HG03039 (cell line): ENCODE data around the gene ARMH2.

Source experiments
- ATAC-seq: cut with Tn5 transposase; IDR thresholded peaks from one replicate; pipeline ENCODE4 v1.9.1; 2021; ENCODE audit warnings: mild to moderate bottlenecking, moderate library complexity; ENCODE audit not compliant: unreplicated experiment

The ARMH2 gene

DNA sequence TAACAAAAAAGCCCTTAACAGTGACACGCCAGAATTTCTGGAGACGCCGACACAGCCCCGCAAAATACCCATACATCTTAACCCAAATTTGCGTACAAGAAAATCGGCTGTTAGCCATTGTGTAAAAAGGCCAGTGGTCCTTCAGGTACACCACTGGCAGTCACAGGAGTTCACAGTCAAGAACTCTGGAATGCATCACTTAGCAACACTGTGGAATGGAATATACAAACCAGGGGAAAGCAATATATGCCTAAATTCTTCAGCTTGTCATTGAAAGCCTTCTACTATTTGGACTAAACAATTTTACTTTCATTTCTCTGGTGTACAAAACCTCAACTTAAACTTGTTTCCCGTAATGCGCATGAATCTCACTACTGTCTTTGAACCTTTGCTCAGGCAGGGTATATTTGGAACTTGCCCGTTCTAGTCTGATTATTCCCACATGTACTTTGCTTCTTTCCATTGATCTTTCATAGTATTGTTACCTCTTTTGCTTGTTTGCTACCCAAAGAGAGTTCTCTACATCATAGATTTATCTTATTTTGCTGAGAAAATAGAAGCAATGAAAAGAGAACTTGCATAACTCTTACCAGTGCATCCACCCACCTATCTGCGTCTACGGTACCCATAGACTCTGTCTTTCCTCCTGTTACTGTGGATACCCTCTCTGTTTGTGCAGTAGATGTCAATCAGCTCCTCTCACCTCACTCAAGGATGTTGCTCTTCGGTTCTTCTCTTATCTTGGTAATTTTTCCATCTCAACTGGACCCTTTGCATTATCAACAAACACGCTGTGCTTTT, at the start of gene ARMH2:
ARMH2 (minus strand) TSS at position 178 of the 801 bp plus-strand sequence; CDS start at position 118, 60 bp downstream.
- no peak for ATAC-seq

DNA sequence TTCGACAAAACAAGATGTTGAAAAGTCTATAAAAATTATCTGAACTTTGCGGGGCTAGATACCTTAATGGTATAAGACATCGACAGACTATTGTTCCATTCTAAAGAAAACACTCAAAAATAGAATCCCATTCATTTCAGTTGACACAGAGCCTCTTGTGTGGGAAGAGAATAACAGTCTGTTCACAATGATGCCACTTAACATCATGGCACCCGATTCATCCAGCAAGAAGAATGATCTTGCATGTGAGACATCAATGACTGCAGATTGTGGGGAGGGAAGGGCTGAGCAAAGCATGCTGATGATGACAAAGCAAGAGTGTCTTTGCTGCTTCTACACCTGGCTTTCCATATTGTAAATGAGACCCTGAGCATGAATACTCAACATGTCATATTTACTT, 49.7 kb upstream of the ARMH2 start:
- no peak for ATAC-seq

DNA sequence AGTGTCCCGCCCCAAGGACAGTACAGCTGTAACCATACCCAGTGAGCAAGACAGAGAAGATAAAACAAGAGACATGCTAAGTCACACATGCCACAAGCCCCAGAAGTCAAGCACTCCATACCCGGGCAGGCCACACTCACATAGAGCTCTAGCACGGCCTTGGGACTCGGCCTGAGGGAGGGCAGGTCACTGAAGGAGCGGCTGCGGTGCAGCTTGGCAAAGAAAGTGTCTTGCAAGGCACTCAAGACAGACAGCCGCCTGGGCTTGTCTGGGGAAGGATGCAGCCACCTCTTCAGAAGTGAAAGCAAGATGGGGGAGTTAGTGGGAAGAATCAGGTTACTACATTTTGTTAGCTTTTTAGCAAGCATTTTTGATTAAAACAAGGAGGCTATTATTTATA, 48.7 kb upstream of the ARMH2 start:
- ATAC-seq: no peak

DNA sequence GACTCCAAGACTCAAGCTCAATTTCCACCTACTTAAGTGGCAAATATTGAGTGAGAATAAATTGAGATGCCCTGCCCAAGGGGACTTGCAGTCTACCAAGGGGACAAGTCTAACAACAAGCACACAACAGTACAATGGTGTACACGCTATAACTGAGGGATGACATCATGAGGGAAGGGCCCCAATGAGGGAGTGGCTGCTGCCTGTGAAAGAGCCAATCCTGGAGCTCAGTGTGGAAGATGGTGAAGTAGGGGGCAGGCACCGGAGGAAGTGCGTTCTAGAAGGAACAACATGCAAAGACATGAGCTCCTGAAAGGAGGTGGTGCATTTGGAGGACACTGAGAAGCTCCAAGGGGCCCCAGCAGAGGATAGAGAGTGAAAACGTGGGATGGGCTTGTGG, 46.9 kb upstream of the ARMH2 start:
- ATAC-seq: no peak

DNA sequence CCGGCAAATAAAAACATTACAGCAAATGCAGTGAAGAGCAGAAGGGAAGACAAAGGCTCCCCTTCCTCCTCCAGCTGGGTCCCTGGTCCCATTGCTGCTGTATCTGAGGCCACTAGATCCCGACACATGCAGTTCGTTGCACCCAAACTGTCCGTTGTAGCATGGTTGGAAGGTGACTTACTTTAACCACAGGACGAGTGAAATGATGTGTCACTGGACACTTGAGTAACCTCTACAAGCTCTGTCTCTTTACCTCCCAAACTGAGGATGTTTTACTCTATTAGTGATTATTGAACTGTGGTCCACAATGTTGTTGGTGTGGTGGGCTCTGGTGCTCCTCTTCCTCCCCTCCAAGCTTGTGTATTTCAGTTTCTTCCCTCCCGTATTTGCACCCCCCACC, 46.2 kb upstream of the ARMH2 start:
- no peak for ATAC-seq

DNA sequence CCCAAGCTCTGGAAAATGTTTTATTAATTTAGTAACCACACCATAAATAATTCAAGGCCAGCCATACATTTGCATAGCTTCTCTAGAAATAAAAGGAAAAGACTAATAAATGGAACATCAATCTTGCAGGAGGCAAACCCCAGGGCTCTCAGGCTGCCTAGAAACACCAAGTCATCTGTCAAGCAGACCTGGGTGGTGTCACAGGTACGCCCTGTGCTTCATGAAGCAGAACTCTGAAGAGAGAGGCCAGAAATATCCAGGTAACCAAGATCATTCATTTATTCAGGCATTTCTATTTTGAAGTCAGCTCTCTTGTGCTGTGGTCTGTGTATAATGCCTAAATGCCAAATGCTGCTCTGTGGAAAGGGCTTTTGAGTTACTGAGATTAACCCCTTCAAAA, 45.3 kb upstream of the ARMH2 start:
- no peak for ATAC-seq

DNA sequence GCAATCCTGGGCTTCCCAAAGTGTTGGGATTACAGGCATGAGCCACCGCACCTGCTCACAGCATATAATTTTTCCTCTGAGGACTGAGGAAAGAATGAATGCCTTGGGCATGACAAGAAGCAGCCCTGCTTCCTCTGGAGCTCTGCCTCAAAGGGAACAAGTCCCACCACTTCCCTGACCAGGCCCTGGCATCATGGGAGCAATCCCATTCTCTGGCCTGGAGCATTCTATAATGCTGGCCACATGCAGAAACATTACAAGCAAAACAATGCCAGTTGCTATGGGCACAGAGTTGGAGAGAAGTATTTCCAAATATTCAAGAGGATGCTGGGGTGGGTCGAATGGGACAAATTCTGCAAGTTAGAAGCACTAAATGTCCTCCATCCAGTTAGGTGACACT, 41.5 kb upstream of the ARMH2 start:
- no peak for ATAC-seq

DNA sequence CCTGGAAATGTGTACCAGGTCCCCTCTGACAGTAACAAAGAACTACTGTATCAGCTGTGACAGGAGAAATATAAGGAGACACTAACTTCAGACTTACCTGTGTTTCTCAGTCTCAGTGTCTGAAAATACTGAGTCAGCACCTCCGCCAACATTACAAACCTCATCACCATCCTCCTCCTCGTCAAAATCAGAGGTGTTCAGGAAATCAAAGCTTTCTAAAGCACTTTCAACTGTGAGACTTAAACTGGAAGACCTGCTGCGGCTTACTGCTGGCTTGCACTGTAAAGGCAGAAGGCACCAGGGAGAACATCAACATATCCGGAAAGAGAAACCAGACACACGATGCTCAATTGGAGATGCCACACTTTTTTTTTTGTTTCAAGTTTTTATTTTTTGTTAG, 40.3 kb upstream of the ARMH2 start:
- ATAC-seq: no peak

DNA sequence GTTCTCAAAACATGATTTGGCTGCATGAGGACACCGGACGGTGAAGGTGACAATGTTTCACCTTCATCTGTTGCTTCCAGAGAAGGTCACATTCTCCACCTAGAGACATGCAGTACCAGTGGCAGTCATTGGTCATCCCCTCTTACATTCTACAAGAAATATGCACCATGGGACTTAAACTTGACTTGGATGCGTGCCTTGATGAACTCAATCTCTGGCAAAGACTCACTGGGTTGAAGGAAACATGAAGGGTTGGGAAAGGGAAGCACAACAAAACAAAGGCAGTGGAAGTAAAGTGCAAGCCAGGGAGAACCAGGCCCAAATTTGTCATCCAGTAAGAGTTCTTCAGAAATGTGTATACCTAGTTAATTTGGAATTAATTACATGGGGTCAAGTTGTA, 39.4 kb upstream of the ARMH2 start:
- ATAC-seq: no peak

DNA sequence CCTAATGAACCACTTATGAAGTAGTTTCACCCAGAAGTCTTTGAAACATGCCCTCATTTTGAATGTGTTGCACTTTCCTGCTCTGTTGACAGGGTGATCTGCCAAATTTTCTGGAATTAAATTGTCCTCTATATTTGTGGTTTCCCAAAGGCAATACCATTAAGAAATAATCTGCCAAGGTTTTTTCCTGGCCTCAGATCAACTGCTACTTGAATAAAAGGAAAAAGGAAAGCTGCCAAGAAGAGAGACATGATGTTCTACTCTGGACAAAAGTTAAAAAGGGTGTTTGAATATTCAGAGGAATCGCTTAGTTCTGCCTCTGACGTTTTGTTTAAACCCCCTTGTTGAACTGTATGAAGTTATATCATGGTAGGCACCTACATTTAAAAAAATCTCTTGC, 37.4 kb upstream of the ARMH2 start:
- ATAC-seq: no peak

DNA sequence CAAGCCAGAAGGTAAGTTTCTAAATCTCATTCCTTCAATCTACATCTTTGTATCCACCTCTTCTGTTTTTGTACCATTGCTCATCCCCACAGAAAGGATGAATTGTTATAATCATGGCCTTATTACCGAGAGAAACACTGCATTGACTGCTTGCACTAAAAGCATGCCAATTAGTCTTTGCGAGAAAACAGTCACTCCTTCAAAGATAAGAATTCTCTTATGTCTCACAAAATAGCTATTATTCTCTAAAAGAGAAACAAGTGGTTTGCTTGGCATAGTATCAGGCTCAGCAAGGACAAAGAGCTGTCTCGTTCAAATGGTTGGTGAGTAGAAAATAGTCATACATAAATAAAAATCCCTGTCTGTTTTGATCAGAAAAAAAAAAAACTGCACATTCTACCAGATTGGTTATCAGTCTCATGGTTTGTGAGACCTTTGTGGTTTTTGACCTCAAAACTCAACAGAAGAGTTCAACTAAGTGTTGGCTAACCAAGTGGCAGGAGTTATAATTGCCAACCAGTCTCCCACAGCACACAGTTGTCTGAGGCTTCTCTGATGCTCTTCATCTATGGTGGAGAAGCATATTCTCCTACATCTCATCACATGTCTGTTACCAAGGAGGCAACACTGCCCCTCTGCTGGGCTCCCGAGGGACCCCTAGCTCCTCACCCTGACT, 35.1 kb upstream of the ARMH2 start:
- no peak for ATAC-seq

DNA sequence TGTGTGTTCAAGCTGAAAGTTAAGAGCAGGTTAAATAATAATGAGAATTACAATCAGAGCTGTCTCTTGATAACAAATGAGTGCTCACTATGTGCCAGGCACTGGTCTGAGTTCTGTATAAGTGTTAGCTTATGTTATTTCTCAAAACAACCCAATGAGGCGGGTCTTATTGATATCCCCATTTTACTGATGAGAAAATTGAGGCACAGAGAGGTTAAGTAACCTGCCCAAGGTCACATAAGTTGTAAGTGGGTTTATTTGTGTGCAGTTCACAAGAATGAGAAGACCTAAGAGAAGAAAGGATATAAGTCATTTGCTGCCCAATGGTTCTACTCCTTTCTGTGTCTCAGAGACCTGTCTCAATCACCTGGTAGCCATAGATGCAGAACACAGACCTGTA, 34.1 kb upstream of the ARMH2 start:
- no peak for ATAC-seq

DNA sequence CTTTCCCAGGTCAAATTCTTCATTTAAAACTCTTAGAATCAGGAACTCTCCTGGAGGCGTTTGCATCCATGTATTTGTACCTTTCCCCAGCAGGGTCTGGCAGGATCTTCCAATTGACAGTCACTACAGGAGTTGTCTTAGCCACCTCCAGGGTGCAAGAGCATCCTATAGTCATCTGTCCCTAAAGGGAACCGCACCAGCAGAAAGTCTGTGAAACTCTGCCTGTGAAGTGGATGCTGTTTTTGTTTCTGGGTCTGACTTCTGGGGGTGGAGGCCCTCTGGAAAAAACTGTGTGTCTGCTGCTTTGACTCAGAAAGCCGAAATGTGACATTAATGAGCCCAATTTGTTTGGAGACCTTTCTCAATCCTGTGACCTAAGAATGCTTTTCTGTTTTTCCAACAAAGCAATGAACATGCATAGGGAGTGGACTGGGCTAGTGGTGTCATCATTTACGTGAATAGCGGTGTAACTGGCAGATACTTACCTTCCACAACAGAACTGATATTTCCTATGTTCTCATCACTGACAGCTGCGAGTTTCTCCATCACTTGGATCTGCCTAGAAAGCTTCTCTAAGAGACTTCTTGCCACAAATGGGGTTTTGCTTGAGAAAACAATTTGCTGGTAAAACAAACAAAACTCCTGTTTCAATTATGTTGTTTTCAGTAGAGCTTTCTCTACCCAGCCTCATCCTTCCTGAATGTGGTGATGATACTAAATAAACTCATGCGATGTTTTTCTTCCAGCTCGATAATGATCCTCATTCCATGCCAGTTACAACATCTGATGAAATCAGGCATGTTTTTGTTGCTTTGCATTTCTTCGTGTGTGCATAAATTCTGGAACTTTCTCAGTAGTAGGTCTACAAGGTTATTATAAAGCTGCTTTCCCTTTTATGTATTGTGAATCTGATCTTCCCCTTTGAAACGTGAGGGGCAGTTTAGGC, 33.3 kb upstream of the ARMH2 start:
- no peak for ATAC-seq

DNA sequence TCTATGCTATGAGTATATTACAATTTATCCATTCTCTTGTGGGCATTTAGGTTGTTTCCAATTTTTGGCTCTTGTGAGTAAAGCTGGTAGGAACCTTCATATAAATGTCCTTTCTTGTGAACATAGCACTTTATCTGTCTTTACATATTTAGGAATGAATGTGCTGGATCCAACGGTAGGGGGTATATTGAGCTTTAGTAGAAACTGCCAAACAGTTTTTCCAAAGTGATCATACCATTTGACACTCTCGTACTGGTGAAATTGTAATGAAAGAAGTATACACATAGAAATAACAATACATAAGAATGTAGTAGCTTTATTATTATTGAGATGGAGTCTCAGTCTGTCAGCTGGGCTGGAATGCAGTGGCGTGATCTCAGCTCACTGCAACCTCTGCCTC, 30.9 kb upstream of the ARMH2 start:
- ATAC-seq: no peak

DNA sequence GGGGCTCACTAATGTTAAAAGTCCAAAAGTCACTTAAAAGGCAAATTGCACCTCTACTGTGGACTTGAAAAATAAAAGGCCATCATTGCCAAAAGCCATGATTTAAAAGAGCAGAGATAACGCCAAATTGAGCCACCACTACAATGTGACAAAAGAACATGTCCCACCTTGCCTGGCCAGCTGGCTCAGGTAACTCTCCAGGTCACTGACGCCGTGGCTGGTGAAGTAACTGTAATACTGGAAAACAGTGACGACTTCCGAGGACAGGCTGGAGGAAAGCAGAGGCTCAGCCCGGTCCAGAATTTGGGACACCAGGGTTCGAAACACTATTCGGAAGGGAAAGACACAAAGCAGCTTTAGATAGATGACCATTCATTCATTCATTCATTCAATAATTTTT, 29.3 kb upstream of the ARMH2 start:
- ATAC-seq: no peak

DNA sequence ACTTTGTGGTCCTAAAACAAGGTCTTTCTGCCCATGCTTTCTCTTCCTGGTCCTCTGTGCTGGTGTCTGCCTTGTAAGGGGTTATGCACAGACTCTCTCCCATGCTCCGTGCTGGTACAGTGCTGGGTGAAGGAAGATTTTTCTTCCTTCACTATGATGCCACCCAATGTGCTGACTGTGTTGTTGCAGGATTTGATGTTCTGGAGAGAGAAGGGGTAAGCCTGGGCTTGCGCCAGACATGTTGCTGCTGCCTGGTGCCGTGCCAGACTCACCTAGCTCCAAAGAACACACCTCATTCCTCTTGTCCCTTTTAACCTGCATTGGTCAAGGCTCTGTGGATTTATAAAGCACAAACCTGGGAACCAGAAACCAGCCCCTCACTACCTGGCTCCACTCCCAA, 28.4 kb upstream of the ARMH2 start:
- no peak for ATAC-seq

DNA sequence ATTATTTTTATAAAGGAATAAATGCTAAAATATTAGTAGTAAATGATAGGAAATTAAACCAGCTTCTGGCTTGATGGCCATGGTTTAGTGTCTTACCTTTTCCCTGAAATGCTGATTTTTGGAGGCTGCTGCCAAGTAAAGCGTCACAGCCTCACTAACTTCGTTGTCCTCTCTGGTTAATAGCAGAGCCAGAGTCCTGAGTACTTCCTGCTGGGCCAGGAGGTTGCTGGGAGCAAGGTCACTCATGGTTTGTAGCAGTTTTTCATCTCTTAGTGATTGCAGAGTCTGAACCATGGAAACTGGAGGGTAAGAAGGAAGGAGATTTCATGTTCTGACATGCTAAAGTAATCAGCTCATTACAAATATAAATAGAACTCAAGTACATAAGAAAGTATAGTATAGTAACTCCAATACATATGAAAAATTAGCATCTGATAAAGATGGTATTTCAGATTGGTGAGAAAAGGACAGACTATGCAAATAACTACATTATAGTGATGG, 26.5 kb upstream of the ARMH2 start:
- no peak for ATAC-seq

DNA sequence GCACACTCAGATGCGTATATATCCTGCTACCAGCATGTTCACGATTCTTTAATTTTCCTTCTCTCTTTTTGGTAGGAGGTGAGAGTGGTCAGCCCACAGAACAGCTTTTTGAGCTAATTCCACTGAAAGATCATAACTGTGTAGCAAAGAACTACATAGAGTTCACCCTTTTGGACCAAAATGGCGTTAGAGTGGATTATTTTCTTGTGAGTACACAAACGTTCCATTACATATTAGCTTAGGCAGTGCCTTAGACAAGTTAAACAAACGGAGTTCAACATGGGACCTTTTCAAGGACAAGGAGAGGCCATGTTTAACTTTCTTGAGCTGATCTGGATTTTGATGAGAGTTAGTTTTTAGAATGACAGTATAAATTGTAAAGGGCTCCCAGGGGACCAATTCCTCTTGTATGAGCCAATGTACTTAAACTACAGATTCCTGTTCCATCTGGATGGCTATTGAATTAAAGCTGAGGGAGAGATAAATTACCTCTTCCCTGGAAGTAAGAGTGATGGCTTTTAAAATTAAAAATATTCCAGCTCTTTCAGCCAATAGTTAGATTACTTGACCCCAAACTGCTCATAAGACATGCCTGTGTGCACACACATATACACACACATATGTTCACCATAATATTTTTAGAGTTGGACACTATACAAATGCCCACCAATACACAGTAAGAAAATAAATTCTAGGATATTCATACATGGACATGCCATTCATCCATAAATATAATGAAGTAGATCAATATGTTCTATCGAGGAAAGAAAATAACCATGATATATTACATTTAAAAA, 25.6 kb upstream of the ARMH2 start:
- ATAC-seq: no peak

DNA sequence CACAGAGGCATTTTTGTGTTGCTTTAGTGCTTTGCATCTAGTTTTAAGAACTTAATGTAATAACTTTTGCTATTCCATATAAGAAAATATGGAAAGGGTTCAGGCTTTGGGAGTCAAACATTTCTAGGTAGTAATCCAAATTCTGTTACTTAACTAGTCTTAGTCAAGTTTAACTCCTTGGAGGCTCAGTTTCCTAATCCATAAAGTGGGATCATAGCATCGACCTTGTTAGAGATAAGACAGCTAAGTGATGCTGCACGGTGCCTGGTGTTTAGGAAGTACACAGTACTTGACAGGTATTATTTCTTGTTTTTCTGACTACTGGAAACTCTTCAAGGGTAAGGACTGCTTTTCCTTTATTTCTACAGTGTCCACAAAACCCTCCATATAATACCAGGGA, 24.5 kb upstream of the ARMH2 start:
- ATAC-seq: no peak

DNA sequence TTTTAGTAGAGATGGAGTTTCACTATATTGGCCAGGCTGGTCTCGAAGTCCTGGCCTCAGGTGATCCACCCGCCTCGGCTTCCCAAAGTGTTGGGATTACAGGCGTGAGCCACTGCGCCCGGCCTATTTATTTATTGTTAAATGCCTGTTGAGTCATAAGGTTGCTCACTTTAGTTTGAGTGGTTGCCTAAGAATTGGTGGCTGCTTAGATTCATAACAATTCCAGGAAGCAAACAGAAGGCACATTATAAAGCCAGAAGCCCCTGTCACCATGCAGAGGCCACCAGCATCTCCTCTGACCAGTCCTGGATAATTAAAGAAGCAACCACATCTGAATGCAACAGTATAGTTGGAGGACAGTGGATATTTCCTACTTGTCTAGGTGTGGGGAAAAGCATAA, 24.0 kb upstream of the ARMH2 start:
- ATAC-seq: no peak
